ENCODE results near the gene THOC7.

DNA sequence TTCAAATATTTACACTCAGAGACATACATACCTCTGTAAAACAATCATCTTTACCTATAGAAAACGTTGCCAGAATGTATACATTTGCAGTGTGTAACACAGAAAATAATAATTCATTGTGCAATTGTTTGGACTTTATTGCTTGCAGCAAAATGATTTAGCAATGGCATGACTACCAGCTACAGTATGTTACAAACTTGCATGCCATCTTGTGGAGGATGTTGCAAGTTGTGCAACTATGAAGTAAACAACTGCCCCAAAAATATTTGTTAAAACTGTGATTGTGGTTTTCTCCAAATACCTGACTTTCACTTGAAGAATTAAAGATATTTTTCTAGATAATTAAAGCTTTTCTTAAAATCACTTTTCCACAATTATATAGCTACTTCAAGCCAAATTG is 71.6 kb downstream of the THOC7 start:
- TF ChIP-seq, protein P1, sequence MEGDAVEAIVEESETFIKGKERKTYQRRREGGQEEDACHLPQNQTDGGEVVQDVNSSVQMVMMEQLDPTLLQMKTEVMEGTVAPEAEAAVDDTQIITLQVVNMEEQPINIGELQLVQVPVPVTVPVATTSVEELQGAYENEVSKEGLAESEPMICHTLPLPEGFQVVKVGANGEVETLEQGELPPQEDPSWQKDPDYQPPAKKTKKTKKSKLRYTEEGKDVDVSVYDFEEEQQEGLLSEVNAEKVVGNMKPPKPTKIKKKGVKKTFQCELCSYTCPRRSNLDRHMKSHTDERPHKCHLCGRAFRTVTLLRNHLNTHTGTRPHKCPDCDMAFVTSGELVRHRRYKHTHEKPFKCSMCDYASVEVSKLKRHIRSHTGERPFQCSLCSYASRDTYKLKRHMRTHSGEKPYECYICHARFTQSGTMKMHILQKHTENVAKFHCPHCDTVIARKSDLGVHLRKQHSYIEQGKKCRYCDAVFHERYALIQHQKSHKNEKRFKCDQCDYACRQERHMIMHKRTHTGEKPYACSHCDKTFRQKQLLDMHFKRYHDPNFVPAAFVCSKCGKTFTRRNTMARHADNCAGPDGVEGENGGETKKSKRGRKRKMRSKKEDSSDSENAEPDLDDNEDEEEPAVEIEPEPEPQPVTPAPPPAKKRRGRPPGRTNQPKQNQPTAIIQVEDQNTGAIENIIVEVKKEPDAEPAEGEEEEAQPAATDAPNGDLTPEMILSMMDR (IDR thresholded peaks at IDR 0.05) = peak in 3 of 6 experiments; percentile 43 to 54 (median 44)
- TF ChIP-seq POLR2A (IDR thresholded peaks at IDR 0.05) = no peak

Measured in Peyer's patch (tissue), 4 donors.